AG08395 (cell line): ENCODE results near the gene PHACTR3.

Experiments used
- DNase-seq: peaks from one replicate; pipeline ENCODE4 v3.0.0; 2012; ENCODE audit warnings: mixed read lengths, low spot score

The PHACTR3 gene

GRCh38 chr20:59751075-59751711 lies 146.9 kb downstream of the PHACTR3 start:
- DNase-seq: peak; percentile 85

- DNase-seq: peak; percentile 19
Observed at GRCh38 chr20:59752101-59752586, 147.8 kb downstream of the PHACTR3 start.

GRCh38 chr20:59752704-59753460 lies 148.5 kb downstream of the PHACTR3 start:
- peak; percentile 28 for DNase-seq

GRCh38 chr20:59753836-59754235 lies 149.5 kb downstream of the PHACTR3 start:
- peak; percentile 17 for DNase-seq

GRCh38 chr20:59754551-59754950 lies 150.2 kb downstream of the PHACTR3 start:
- no peak for DNase-seq

GRCh38 chr20:59756241-59756640 lies 151.9 kb downstream of the PHACTR3 start:
- DNase-seq: no peak

- no peak for DNase-seq
Observed at GRCh38 chr20:59764037-59764436, 159.7 kb downstream of the PHACTR3 start.

GRCh38 chr20:59765599-59766177 lies 161.3 kb downstream of the PHACTR3 start:
- DNase-seq: peak; percentile 20

GRCh38 chr20:59767656-59768055 lies 163.3 kb downstream of the PHACTR3 start:
- no peak for DNase-seq

- no peak for DNase-seq
Observed at GRCh38 chr20:59770270-59770669, 165.9 kb downstream of the PHACTR3 start.

- no peak for DNase-seq
Observed at GRCh38 chr20:59770851-59771250, 166.5 kb downstream of the PHACTR3 start.

- DNase-seq: no peak
Observed at GRCh38 chr20:59771506-59772372, 167.4 kb downstream of the PHACTR3 start.

GRCh38 chr20:59772373-59772705 lies 168.0 kb downstream of the PHACTR3 start:
- DNase-seq: no peak

- no peak for DNase-seq
Observed at GRCh38 chr20:59772931-59773913, 168.9 kb downstream of the PHACTR3 start.

GRCh38 chr20:59774204-59774641 lies 169.9 kb downstream of the PHACTR3 start:
- no peak for DNase-seq

- no peak for DNase-seq
Observed at GRCh38 chr20:59774921-59775686, 170.8 kb downstream of the PHACTR3 start.

- no peak for DNase-seq
Observed at GRCh38 chr20:59775687-59776055, 171.3 kb downstream of the PHACTR3 start.

- no peak for DNase-seq
Observed at GRCh38 chr20:59776059-59776603, 171.8 kb downstream of the PHACTR3 start.

GRCh38 chr20:59776626-59777330 lies 172.4 kb downstream of the PHACTR3 start:
- DNase-seq: no peak
